Stimulated activated CD4-positive, alpha-beta T cell treated with anti-CD3 and anti-CD28 coated beads, Interleukin-4, amount 100 ng/mL, for 48 hours (primary cell): ENCODE measurements around the gene PLPPR4.
"Not testable (repeated sequence)": the region's sequence is repeated elsewhere in the genome, so short reads cannot be mapped to it uniquely, and the experiment has no call there.

Source experiments
- DNase-seq, 2 donors: peaks; one replicate each; pipeline ENCODE4 v3.0.0-alpha.2; 2020; ENCODE audit warnings: low read depth in 2 of 2

The PLPPR4 gene

DNA sequence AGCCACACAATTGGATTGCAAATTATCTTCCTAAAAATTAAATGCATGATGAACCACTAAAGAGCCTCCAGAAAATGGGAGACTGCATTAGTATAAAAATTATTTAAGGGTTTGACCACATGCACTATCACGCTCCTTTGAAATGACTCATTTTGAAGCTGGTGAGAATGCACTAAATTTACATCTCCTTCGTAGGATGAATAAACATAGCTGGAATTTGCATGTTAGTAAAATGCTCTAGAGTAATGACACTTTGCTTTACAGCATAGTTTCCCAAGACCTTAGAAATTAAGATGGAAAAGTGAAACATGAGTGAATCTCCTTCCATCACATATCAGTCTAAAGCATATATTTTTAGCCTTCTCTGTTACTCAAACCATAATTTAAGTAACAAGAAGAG is 2.4 kb downstream of the PLPPR4 start:
- DNase-seq: no peak

DNA sequence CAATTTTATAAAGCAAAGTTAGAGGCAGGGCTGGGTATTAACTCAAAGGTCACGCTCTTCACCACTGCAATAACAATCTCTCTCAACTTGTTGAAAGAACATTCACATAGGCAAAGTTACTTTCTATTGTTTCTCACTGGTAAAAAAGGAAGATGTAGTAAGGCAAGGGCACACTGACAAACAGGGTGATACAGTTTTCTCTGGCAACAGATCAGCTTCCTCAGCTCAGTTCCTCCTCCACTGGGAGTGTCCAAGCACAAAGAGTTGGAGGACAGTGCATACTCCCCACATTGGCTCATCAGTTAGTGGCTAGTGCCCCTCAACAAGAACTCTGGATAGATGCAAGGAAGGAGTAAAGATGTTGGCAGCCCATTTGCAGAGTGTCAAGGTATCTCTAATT is 3.7 kb downstream of the PLPPR4 start:
- DNase-seq: no peak

DNA sequence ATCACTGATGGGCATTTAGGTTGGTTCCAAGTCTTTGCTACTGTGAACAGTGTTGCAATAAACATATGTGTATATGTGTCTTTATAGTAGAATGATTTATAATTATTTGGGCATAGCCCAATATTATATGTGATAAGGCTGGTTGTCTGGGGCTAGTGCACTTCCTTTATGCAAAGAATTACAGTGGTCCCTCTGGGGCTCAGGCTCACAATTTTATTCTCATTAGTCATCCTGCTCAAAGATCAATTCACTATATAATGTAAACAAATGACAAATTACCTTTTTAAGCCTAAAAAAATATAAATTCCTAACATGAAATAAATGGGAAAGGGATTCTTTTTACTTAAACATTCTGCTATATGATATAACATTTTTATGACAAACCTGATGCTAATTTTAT is 5.0 kb downstream of the PLPPR4 start:
- no peak for DNase-seq

DNA sequence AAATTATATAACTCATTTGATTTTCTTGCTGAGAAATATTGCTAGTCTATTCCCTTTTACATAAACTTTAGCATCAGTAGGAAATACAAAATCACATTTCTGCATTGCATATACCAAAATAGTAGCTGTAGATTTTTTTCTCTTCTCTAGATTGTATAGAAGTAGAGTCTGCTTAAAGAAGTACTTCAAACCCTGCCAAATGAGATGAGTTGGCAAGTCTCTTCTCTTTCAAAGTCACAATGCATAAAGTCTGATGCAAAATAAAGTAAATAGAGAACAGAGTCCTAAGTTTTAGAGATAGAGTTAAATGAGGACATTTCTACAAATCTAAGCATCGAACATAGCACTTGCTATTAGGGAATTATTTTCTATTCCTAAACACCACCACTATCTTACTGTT is 6.4 kb downstream of the PLPPR4 start:
- no peak for DNase-seq

DNA sequence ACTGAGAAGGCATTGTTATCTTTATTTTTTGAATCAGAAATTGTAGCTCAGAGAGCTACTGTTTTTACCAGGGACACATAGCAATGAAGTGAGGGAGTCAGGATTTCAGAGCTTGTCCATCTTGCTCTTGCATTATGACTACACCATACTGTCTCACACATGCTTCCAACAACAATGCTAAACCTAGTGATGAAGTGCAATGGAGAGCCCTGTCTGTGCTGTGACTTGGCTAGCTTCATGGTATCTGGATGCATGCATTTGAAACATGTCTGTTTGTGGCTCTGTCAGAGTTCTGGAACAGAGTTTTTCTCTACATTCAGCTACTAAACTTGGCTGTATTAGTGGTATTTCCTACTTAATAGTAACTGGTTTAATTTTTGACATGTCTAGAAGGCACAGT is 7.0 kb downstream of the PLPPR4 start:
- no peak for DNase-seq

DNA sequence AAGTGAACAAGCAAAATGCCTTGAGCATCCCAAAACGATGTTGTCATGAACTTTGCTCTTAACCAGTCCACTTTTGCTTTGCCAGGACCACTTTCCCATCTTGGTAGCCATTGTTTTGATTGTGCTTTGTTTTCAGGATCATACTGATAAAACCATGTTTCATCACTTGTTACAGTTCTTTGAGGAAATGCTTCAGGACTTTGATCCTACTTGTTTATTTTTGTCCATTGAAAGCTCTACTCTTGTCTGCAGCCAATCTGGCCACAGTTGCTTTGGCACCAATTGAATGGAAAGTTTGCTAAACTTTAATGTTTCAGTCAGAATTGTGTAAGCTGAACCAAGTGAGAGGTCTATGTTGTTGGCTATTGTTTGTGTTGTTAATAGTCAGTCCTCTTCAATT is 12.8 kb downstream of the PLPPR4 start:
- no peak for DNase-seq

DNA sequence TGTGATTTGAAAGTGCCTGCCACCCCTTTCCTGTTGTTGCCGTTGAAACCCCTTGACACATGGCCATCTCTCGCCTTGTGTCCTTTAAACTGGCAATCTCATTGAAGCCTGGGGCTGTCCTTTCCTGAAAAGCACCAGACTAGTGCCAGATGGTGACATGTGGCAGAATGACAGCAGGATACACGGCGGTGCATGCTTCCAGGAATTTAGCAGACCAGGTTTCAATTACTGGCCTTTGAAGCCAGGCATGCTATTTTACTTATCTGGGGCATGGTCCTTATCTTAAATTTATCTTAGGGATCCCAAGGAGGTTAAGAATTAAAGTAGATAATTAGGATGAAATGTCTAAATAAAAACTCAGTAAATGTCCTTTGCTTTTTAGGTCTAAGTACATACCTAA is 15.2 kb downstream of the PLPPR4 start:
- no peak for DNase-seq

DNA sequence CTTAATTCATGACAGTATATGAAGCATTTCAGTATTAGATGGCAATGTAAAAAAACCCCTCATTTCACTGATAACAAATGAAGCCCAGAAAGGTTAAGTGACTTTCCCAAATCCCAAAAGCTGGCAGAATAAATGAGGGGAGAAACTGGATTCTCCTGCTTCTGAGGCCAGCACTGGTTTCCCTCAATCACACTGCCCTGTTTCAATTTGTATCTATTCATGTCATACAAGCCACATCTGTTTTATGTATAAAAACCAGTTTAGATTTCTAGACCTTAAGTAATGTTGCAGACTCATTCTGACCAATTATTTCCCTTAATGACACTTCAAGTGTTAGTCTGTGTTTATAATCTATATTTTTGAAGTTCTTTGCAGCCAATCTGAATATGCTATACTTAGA is 16.8 kb downstream of the PLPPR4 start:
- no peak for DNase-seq

DNA sequence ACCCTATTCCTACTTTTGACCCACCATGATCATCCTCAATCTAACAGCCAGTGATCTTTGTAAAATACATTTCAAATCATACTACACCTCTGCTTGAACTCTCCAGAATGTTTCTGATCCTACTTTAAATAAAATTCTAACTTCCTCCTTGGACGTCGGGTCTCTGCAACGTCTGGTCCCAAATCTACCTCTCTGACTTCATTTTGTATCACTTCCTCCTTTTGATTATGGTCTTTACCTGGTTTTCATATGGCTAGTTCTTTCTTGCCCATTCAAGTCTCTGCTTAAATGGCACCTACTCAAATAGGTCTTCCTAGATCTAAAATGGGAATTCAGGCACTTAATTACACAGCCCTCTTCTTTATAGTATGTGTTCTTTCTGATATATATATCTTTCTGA is 18.2 kb downstream of the PLPPR4 start:
- DNase-seq: no peak

DNA sequence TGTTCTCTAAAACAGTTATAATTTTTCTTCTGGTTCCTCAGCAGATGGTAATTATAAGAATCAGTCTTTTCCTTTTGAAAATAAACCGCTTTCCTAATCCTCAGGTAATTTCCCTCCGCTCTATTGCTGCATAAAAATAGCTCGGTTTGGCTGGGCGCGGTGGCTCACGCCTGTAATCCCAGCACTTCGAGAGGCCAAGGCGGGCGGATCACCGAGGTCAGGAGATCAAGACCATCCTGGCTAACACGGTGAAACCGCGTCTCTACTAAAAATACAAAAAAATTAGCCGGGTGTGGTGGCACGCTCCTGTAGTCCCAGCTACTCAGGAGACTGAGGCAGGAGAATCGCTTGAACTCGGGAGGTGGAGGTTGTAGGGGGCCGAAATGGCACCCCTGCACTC is 19.2 kb downstream of the PLPPR4 start:
- not testable (repeated sequence) for DNase-seq

DNA sequence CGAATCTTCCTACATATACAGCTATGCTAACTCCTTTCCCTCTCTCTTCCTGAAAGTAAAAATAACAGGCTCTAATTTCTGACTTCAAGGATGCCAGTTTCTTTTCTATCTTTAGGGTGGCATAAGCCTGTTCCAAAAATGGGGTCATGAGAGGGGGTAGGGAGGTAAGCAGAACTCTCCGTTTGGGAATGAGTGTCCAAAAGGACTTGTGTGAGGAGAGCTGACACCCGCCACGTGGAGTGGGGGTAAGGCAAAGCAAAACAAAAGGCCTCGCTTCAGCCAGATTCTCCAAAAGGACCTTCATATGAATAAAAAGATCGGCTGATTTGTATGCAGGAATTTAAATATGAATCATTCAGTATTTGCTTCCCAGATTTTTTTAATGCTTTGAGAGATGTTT is 28.6 kb downstream of the PLPPR4 start:
- no peak for DNase-seq

DNA sequence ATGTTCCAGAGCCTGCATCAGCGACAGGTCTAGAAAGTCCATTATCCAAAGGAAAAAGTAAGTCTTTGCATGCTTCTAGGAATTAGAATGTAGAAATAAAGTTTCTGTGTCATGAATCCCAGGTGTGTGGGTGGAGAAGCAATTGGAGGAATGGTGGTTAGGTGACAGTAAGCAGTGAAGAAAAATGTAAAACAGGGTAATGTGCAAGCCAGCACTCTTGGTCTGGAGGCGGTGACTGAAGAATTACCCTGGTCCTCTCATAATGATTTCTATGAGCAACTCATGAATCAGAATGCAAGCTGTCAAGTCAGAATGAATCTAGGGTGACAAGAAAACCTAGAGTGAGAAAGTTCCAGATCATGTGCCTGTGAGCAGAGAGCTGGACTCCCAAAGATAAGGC is 33.6 kb downstream of the PLPPR4 start:
- DNase-seq: no peak

DNA sequence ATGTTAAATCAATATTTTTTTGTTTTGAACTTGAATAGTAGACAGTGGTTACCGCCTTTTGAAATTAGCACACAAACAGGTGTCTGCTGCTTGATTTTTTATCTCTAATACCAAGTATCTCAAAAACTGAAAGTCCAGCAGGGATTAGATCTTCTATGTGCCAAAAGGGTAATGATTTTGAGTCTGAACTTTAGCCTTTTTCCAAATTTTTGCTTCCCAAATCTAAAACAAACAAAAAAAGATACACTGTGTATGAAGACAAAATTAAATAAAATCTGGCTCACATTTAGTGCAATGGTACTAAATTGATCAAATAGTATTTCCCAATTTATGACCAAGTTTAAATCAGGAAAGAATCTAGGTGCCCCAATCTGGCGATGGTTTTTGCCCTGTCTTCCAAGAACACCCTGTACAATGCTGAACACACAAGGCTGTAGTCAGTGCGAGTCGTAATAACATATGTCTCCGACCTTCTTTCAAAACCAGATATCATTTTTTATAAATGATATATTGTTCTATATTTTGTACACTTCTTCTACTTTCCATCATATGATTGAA is 40.5 kb downstream of the PLPPR4 start:
- DNase-seq: no peak

DNA sequence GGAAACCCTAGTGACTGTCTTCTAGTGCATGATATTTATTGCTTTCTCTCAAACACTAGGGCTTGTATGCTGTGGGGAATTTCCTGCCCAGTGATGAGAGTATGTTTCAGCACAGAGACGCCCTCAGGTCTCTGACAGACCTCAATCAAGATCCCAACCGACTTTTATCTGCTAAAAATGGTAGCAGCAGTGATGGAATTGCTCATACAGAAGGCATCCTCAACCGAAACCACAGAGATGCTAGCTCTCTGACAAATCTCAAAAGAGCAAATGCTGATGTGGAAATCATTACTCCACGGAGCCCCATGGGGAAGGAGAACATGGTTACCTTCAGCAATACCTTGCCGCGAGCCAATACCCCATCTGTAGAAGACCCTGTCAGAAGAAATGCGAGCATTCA is 41.3 kb downstream of the PLPPR4 start:
- DNase-seq: no peak

DNA sequence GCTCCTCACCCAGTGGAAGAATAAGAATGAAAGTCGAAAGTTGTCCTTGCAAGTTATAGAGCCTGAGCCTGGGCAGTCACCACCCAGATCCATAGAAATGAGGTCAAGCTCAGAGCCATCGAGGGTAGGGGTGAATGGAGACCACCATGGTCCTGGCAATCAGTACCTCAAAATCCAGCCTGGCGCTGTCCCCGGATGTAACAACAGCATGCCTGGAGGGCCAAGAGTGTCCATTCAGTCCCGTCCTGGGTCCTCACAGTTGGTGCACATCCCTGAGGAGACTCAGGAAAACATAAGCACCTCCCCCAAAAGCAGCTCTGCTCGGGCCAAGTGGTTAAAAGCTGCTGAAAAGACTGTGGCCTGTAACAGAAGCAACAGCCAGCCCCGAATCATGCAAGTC is 41.8 kb downstream of the PLPPR4 start:
- DNase-seq: no peak

DNA sequence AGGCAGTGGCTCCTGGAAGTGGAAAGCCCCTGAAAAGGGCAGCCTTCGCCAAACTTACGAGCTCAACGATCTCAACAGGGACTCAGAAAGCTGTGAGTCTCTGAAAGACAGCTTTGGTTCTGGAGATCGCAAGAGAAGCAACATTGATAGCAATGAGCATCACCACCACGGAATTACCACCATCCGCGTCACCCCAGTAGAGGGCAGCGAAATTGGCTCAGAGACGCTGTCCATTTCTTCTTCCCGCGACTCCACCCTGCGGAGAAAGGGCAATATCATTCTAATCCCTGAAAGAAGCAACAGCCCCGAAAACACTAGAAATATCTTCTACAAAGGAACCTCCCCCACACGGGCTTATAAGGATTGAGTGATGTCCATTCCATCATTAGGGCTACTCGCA is 42.4 kb downstream of the PLPPR4 start:
- no peak for DNase-seq

DNA sequence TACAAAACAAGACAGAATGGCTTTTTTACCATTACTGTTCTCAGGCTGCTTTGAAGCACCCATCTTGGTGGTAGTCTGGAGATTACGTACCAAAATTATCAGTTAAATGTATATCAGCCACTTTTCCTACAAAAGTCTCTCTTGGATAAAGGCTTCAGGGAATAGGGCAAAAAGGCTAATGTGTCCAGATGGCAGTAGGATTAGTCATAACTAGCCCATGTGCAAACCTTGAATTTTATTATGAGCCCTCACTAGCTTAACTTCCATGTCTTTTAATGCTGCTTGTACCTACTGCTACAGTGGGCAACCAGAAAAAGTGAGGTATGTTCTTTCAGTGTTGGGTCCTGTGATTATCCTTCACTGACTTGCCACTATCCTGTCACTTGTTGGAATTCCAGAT is 51.0 kb downstream of the PLPPR4 start:
- DNase-seq: no peak

DNA sequence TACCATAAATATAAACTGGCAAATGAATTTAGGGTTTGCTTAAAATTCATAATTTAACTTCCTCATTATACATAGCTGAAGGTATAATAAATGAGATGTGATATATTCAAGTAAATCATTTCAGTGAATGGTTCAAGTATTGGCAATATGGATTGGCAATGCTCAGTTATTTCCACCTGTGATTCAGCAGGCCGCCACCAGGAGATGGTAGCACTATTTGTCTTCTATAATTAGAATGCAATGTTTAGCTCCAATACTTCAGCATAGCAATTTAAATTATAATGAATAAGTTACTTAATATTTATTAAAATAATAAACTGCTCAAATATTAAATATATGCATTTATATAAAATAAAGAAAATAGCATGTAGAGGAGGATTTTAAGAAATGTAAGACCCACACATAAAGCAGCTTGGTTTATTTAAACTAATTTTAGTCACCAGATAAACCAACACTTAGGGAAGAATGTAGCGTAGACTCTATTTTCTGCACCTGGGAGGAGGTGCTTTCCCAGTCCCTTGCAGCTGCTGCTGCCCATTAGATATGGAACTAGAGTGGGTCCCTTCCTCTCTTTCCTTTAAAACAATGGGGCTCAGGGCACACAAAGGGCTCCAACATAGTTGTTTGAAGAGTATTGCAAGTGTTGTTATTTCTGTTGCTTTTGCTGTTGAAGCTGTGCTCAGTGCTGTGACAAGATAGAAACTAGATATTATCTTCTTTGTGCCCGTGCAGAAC is 62.1 kb downstream of the PLPPR4 start:
- no peak for DNase-seq

DNA sequence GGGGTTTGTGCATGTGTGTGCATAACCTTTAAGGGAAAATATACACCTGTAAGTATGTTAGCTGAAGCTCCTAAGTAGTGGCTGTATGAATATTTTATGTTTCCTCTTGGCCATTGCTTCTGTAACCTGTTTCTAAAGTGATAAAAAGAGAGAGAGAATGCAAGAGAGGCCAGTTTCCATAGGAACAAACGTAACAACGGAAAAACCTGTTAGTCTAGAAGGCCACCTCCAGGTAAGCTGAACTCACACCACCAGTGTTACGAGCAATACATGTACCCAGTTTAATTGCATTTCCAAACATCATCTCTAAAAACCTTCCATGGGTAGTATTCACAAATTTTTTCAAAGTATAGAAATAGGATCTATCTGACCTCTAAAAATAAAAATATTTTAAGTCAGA is 63.1 kb downstream of the PLPPR4 start:
- no peak for DNase-seq

DNA sequence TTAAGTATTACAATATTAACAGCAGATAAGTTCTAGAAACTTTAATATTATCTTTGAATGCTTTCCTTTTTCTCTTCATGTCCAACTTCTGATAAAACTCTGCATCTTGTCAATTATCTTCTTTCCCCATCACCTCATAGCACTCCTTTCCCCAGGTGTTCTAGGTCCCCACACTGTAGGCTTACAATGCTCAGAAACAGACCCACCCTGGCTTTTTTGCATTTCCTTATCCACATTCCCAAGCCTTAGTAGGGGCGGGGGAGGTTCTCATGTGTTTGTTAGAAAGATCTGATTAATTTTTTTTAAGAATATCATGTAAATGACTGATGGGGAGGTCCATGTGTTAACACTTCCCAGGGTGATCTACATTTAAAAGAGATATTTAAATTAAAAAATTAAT is 63.9 kb downstream of the PLPPR4 start:
- DNase-seq: no peak

DNA sequence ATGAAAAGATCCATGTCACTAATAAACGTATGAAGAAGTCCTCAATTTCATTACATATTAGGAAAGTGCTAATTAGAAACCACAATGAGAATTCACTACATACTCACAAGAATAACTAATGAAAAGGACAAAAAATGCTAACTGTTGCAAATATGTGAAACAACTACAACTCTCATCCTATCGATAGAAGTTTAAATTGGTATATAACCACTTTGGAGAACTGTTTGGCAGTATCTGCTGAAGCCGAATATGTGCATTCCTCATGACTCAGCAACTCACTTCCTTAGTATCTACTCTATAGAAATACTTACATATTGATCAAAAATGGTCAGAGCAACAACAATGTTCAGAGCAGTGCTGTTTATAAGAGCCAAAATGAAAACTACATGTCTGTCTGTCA is 66.8 kb downstream of the PLPPR4 start:
- DNase-seq: no peak

DNA sequence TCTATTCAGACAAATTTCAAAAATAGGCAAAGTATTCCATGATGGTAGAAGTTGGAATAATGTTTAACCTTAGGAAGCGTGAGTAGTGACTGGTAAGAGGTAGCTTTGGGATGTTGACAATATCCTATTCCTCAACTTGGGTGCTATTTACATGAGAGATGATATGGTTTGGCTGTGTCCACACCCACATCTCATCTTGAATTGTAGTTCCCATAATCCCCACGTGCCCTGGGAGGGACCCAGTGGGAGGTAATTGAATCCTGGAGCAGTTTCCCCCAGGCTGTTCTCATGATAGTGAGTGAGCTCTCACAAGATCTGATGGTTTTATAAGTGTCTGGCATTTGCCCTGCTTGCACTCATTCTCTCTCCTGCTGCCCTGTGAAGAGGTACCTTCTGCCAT is 67.3 kb downstream of the PLPPR4 start:
- no peak for DNase-seq

DNA sequence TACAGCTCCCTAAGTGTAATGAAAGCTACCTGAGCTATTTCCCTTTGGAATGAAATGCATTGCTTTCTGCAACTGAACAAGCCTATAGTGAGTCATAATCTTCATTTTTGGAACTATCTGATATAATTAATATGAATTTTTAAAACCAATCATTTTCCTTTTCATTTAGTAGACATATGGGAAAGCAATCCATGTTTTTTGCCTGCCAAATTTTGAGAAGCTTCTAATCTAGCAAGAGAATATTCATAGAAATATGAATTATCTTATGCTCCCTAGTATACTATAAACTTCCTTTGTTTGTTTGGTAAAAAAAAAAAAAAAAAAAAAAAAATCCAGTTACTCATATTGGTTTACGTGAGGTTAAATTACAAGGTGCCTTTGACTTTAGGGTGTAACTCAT is 68.3 kb downstream of the PLPPR4 start:
- no peak for DNase-seq

DNA sequence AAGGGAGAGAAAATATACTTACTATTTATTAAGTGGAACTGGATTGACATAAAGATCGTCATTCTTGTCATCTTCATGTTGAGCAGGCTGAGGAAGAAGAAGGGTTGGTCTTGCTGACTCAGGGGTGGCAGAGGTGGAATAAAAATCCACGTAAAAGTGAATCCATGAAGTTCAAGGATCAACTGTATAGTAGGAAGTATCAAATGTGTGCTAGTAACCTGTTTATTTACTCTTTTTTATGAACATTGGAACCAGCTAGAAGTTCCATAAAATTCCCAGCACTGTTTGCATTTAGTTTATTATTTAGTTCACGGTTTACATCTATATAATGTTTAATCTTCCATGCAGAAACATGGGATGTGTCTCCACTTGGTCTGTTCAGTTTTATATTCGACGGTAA is 70.7 kb downstream of the PLPPR4 start:
- no peak for DNase-seq
